ENCODE measurements around the gene CCDC86. TPM values are rescaled to one million over a fixed set of nuclear protein-coding genes. Genes with fewer than 3 reads are reported as not detected.

CCDC86 gene
- total and polyA plus RNA-seq, 9 of the 15 experiments (the other 6 are each of a cell fraction or from before 2014, with no cell fraction given), result 4.6 to 102 (median 25.2) TPM

DNA sequence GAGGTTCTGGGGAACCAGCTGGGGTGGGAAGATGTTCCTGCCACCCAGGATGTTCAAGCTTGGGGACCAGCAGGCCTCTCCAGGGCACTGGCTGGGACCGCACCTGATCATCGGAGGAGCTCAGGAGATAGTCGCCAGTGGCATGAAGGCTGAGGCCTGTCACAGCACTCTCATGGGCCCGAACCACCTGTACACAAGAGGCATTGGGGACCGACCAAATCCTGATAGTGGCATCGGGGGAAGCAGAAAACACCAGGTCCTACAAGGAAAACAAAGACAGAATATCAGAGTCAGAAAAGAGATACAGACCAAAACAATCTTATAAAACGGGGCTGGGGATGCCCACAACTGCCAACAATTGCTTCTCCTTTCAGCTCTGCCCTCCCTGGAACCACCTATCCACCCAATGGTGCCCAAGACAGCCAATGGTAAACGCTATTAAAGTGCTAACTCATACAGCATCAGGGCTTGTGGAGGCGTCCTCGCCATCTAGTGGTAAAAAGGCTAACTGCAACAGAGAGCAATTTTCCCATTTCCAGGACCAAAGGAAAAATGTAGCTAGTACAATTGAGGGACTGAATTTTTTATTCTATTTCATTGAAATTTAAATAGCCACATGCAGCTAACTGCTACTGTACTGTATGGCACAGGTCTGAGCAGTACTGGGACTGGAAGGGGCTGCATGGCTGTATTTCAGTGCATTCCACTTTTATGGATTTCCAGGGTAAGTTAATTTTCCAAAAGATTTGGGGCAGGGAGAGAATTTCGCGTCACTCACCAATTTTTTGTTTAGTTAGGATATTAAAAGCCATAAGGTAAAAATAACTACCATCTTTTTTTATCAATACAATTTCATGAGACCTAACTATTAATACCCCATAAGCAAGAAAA lies 57.4 kb downstream of the CCDC86 start (continued):
- TF ChIP-seq GATAD2B (IDR thresholded peaks at IDR 0.05; ENCODE audit: borderline replicate concordance), result 0 out of 2 replicates have a peak, but pooled peaks have one; percentile 15
- TF ChIP-seq, protein P1, sequence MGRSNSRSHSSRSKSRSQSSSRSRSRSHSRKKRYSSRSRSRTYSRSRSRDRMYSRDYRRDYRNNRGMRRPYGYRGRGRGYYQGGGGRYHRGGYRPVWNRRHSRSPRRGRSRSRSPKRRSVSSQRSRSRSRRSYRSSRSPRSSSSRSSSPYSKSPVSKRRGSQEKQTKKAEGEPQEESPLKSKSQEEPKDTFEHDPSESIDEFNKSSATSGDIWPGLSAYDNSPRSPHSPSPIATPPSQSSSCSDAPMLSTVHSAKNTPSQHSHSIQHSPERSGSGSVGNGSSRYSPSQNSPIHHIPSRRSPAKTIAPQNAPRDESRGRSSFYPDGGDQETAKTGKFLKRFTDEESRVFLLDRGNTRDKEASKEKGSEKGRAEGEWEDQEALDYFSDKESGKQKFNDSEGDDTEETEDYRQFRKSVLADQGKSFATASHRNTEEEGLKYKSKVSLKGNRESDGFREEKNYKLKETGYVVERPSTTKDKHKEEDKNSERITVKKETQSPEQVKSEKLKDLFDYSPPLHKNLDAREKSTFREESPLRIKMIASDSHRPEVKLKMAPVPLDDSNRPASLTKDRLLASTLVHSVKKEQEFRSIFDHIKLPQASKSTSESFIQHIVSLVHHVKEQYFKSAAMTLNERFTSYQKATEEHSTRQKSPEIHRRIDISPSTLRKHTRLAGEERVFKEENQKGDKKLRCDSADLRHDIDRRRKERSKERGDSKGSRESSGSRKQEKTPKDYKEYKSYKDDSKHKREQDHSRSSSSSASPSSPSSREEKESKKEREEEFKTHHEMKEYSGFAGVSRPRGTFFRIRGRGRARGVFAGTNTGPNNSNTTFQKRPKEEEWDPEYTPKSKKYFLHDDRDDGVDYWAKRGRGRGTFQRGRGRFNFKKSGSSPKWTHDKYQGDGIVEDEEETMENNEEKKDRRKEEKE (IDR thresholded peaks at IDR 0.05; ENCODE audit: borderline replicate concordance in 1 of 2, control insufficient read depth in 1 of 2, low read depth in 2 of 2, low read length in 1 of 2), result 0 out of 4 replicates have a peak, but pooled peaks of 1 of the 2 experiments have one; percentile 27
- no peak for TF ChIP-seq ESRRA (IDR thresholded peaks at IDR 0.05; ENCODE audit: borderline replicate concordance, low read depth)
- TF ChIP-seq, protein P2, sequence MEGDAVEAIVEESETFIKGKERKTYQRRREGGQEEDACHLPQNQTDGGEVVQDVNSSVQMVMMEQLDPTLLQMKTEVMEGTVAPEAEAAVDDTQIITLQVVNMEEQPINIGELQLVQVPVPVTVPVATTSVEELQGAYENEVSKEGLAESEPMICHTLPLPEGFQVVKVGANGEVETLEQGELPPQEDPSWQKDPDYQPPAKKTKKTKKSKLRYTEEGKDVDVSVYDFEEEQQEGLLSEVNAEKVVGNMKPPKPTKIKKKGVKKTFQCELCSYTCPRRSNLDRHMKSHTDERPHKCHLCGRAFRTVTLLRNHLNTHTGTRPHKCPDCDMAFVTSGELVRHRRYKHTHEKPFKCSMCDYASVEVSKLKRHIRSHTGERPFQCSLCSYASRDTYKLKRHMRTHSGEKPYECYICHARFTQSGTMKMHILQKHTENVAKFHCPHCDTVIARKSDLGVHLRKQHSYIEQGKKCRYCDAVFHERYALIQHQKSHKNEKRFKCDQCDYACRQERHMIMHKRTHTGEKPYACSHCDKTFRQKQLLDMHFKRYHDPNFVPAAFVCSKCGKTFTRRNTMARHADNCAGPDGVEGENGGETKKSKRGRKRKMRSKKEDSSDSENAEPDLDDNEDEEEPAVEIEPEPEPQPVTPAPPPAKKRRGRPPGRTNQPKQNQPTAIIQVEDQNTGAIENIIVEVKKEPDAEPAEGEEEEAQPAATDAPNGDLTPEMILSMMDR (IDR thresholded peaks at IDR 0.05 in 2 of 3, conservative IDR thresholded peaks at IDR 0.05 in 1 of 3; ENCODE audit: insufficient read depth in 2 of 3, low read depth in 1 of 3, low read length in 3 of 3), result peak; percentile 82 to 94 (median 94)
- TF ChIP-seq GABPB2 (CRISPR knock-in tag; conservative IDR thresholded peaks at IDR 0.05), result no peak
